GM12874 (cell line): ENCODE results near the gene NPBWR2.

ENCODE experiments used
- TF ChIP-seq, protein P1 (sequence below): IDR thresholded peaks from 2 replicates; pipeline ENCODE4 v1.5.1; 2011; ENCODE audit warnings: low read depth, mild to moderate bottlenecking, control low read depth, low read length, moderate library complexity; ENCODE audit not compliant: insufficient read depth

The NPBWR2 gene

DNA sequence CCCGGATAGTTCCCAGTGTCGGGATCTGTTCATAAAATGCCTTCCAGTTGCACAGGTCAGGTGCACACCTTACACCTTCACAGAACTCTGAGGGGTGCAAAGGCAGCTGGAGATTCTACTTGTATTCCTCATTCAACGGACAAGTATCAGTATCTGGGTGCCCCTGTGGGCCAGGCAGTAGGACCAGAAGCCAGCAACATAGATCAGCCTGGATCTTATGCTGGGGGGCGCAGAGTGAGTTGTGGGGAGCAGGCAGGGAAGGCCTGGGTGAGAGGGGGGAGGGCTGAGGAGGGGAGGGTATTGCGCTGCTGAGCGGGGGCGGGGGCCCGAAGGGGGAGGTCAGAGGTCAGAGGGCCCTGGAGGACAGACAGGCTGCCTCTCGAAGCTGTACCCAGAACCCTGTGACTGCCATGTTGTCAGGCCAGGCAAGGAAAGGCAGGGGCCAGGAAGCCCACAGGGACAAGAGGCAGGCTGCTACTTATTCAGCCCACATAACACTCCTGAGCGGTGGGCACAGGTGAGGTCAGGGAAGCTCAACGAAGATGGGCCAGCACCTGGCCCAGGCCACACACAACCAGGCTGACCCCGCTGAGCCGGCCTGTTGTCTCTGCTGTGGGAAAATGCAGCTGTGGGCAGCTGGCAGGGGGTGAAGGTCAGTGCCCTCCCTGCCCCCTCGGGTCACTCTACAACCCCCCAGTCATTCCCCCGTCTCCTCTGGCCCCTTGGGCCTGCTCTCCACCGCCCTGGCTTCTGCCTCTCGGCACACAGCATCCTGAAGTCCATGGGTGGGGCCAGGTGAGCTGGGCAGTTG is 26.3 kb downstream of the NPBWR2 start:
- TF ChIP-seq, protein P1, sequence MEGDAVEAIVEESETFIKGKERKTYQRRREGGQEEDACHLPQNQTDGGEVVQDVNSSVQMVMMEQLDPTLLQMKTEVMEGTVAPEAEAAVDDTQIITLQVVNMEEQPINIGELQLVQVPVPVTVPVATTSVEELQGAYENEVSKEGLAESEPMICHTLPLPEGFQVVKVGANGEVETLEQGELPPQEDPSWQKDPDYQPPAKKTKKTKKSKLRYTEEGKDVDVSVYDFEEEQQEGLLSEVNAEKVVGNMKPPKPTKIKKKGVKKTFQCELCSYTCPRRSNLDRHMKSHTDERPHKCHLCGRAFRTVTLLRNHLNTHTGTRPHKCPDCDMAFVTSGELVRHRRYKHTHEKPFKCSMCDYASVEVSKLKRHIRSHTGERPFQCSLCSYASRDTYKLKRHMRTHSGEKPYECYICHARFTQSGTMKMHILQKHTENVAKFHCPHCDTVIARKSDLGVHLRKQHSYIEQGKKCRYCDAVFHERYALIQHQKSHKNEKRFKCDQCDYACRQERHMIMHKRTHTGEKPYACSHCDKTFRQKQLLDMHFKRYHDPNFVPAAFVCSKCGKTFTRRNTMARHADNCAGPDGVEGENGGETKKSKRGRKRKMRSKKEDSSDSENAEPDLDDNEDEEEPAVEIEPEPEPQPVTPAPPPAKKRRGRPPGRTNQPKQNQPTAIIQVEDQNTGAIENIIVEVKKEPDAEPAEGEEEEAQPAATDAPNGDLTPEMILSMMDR: no peak

DNA sequence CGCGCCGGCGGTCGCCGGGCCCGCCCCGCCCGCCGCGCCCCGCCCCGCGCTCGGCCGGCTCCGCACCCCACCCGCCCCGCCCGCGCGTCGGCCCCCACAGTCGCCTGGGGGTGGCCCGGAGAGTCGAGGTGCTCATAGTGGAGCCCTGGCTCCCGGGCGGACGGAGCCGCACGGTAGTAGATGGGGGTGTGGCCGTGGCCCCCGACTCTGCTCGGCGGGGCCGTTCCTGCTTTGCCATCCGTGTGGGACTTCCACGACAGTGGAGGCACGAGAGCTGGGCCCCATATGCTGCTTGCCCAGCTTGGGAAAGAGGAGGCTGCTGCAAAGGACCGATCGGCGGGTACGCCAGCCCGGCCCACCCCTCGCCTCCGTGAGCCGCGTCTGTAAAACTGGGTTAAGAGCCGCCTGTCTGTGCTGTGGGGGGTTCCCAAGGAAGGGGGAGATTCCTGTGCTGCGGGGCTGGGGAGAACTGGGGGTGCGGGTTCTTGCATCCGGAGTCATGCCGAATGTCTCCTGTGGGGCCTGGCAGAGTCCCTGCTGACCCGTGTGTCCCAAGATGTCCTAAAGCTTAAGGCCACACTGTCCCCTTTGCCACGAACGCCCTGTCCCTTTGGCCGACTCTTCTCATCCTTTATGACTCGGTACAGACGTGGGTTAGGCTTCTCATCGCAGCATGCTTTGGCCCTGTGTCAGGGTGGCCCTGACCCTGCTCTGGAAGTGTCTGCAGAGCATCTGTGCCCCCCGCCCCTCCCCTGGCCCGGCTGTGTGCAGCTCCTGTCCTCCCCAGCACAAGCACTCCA is 27.2 kb downstream of the NPBWR2 start, which contains the start of gene OPRL1:
Gene OPRL1 (plus strand): TSS at position 70 of the 800 bp plus-strand sequence. CDS start 12,639 bp downstream, outside the sequence.
- TF ChIP-seq, protein P1: no peak

DNA sequence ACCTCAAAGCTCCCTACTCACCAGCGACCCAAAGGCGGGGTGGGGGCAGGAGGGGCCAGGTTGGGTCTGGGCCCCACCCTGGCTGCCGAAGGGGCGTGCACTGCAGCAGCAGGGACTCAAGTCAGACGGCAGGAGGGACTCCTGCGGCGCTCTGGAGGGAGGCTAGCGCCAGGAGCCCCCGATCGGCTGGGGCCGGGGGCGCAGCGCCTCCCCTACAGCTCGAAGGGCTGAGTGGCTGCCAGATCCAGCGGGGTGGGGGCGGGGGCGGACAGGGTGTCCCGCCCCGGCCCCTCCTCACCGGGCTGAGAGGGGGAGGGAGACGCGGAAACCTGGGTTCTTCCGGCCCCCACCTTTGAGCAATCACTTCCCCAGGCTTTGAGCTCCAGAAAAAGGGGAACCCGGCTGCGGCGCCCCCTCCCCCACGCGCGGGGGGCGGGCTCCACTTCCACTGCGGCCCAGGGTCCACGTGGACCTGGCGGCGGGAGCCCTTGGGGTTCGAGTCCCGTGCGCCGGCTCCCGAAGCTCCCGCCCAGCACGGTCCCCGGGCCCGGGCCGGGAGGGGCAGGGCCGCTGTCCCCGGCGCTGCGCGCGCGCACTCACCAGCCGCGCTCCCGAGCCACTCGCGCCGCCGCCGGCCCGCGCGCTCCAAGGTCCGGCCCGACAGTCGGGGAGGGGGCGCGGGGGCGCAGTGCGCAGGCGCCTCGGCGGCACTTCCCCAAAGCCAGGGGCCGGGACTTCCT is 27.9 kb downstream of the NPBWR2 start, which contains the start of gene RGS19:
Gene RGS19 (minus strand): TSS at position 246 of the 740 bp plus-strand sequence. CDS start 2,632 bp downstream, outside the sequence.
- TF ChIP-seq, protein P1: no peak

DNA sequence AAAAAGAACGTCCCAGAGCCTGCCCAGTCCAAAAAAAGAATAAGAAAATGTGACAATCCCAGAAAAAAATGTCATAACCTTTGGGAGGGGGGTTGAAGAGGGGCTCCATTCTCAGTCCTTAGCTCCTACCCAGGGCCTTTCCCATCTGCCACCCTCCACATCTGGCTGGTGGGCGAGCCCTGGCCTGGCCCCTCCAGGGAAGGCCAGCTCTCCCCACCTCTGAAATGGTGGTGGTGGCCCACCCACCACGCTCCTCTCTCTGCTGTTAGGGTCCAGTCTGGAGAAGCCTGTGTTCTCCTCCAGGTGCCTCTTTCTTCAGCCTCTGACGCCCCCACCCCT is 28.5 kb downstream of the NPBWR2 start:
- TF ChIP-seq, protein P1: no peak

DNA sequence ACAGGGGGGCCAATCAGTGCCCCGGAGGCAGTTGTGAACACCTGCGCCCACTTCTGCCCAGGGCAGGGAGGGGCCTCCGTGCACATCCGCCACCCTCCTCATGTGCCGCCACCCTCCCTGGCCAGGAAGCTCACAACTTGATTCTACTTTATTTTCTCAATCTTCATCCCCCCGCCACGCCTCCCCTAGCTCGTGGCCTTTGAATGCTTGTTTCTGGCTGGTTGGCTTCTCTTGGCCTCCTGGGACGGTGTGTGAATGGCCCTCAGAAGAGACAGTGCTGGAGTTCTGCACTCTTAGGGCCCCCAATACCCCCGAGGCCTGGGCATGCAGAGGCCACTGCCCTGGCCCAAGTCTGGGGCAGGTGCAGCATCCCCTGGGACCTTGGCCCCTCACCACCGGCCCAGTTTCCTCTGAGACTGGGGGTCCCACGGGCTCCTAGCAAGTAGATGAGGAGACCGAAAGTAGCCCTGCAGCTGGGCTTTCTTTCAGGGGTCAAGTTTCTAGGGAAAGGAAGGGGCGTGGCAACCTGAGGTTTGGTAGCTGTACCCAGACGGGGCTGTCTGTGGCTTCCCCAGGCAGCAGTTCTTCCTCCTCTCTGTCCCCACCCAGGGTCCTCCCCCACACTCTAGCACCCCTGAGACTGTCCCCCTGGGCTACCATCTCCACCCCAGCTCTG is 29.4 kb downstream of the NPBWR2 start:
- TF ChIP-seq, protein P1: no peak

DNA sequence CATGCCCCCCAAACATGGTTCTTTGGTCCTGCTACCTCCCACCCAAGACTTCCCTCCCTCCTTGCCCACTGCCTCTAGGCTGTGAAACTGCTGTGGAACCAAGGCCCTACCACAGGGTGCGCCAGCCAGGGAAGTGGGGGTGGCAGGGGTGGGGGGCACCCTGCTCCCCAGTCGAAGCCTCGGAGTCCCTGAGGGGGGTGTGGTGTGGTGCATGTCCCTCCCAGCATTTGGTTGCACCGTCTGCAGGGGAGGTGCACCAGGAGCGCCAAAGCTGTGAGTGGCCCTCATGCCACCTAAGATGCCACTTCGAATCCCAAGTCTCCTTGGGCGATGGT is 29.9 kb downstream of the NPBWR2 start:
- TF ChIP-seq, protein P1: no peak
